Natural killer cell (primary cell): ENCODE results near the gene CERT1. TPM values are rescaled to one million over a fixed set of nuclear protein-coding genes. Genes with fewer than 3 reads are reported as not detected.

Source experiments
- ATAC-seq, 3 donors: fragments of 150-1000 bp in 2 of 3; fragments of 200-7000 bp in 1 of 3; cut with Tn5 transposase; 1 replicate in 1 of 3; 2 replicates in 2 of 3; pipeline ENCODE4 v1.10.0; 2021; ENCODE audit warnings: mild to moderate bottlenecking in 2 of 3, moderate library complexity in 2 of 3
- DNase-seq, 2 donors: peaks; one replicate each; pipeline versions ENCODE4 v3.0.0 to v3.0.0-alpha.2; 2013 to 2021; ENCODE audit warnings: mixed read lengths in 1 of 2
- H3K27ac ChIP-seq: one replicate; pipeline ENCODE4 v1.5.1; 2013; ENCODE audit warnings: mild to moderate bottlenecking, low read length
- H3K27me3 ChIP-seq: one replicate; pipeline ENCODE4 v1.6.1; 2013; ENCODE audit warnings: low read length; ENCODE audit not compliant: control insufficient read depth, insufficient read depth
- H3K36me3 ChIP-seq: one replicate; pipeline ENCODE4 v1.6.1; 2013; ENCODE audit warnings: low read length; ENCODE audit not compliant: control insufficient read depth, insufficient read depth
- H3K4me1 ChIP-seq: one replicate; pipeline ENCODE4 v1.6.1; 2013; ENCODE audit warnings: low read length; ENCODE audit not compliant: control insufficient read depth, insufficient read depth
- H3K4me3 ChIP-seq: one replicate; pipeline ENCODE4 v1.5.1; 2013; ENCODE audit warnings: low read length
- H3K9me3 ChIP-seq: one replicate; pipeline ENCODE4 v1.6.1; 2013; ENCODE audit warnings: low read length; ENCODE audit not compliant: control insufficient read depth, insufficient read depth
- H3K27ac Mint-ChIP-seq, 2 donors: one replicate each; pipeline ENCODE4 v1.8.0; 2022; ENCODE audit warnings: mild to moderate bottlenecking in 2 of 2, mixed read lengths in 2 of 2, moderate library complexity in 1 of 2
- H3K27me3 Mint-ChIP-seq, 2 donors: one replicate each; pipeline ENCODE4 v1.8.0; 2022; ENCODE audit warnings: low read depth in 2 of 2, mixed read lengths in 2 of 2
- H3K36me3 Mint-ChIP-seq: one replicate; pipeline ENCODE4 v1.8.0; 2022; ENCODE audit warnings: mixed read lengths
- H3K4me1 Mint-ChIP-seq, 2 donors: one replicate each; pipeline ENCODE4 v1.8.0; 2022; ENCODE audit warnings: mixed read lengths in 2 of 2
- H3K4me3 Mint-ChIP-seq: one replicate; pipeline ENCODE4 v1.8.0; 2022; ENCODE audit warnings: mild to moderate bottlenecking, moderate library complexity, mixed read lengths
- H3K9me3 Mint-ChIP-seq, 2 donors: one replicate each; pipeline ENCODE4 v1.8.0; 2022; ENCODE audit warnings: mixed read lengths in 2 of 2
- WGBS: methylation state at CpG from one replicate; pipeline ENCODE4 v1.1.7; 2013; ENCODE audit warnings: missing lambda C conversion rate; ENCODE audit not compliant: insufficient coverage; 5-methylcytosine and 5-hydroxymethylcytosine counted together
- intact Hi-C: fragments of 100-400 bp; cut with micrococcal nuclease; formaldehyde crosslinking; loops from one replicate; pipeline ENCODE4 v1.14.2; 2022
- total RNA-seq, 4 donors: library from RNA; stranded (reverse); fragments of 120-200 nt in 1 of 4; gene quantifications; one replicate each; pipeline versions ENCODE4 v1.2.3 to v1.2.4, GENCODE V29; 2013 to 2022
- TF ChIP-seq, protein P1 (sequence below): fragments of 200-600 bp; IDR thresholded peaks from one replicate; pipeline ENCODE4 v1.8.0; 2022; ENCODE audit warnings: antibody characterized with exemption

The CERT1 gene
- total RNA-seq, 3 donors from 2014 or later (not counting 1 experiment from before 2014, with no cell fraction given), result 50.1 to 51.4 (median 50.2) TPM

DNA sequence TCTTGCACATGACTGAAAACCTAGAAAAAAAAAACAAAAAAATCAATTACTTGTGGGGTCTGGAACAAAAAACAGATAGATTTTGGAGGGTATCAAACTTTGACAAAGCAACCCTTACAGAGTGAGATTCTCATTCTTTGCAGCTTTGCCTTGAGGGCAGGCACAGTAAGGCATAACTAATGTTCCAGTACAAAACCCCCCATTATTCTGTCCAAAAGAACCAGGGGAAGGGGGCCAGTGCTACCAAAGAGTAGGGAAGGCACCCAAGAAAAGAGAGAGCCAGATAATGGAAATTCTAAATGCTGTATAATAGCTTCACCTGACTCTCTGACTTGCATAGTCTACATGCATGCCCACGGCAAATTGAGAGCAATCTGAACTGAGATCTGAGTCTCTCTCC is 13.2 kb upstream of the CERT1 start:
- H3K36me3 Mint-ChIP-seq, result peaks cover 14% of the 10 kb centered on the region
- peaks cover 0 to 6% of the 10 kb centered on the region in 2 donors for H3K9me3 Mint-ChIP-seq
- no peak overlapping the region for H3K4me3 Mint-ChIP-seq
- TF ChIP-seq, protein P1, sequence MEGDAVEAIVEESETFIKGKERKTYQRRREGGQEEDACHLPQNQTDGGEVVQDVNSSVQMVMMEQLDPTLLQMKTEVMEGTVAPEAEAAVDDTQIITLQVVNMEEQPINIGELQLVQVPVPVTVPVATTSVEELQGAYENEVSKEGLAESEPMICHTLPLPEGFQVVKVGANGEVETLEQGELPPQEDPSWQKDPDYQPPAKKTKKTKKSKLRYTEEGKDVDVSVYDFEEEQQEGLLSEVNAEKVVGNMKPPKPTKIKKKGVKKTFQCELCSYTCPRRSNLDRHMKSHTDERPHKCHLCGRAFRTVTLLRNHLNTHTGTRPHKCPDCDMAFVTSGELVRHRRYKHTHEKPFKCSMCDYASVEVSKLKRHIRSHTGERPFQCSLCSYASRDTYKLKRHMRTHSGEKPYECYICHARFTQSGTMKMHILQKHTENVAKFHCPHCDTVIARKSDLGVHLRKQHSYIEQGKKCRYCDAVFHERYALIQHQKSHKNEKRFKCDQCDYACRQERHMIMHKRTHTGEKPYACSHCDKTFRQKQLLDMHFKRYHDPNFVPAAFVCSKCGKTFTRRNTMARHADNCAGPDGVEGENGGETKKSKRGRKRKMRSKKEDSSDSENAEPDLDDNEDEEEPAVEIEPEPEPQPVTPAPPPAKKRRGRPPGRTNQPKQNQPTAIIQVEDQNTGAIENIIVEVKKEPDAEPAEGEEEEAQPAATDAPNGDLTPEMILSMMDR, result no peak
- peaks cover 2% of the 10 kb centered on the region for H3K4me1 ChIP-seq
- no peak for DNase-seq
- WGBS, result 100% methylated on average over 1 of the region's 1 CpG
- no peak overlapping the region for H3K27ac Mint-ChIP-seq
- no peaks in the 10 kb centered on the region for H3K27me3 ChIP-seq
- peaks cover 13 to 22% of the 10 kb centered on the region in 2 donors for H3K4me1 Mint-ChIP-seq
- no peaks in the 10 kb centered on the region for H3K27me3 Mint-ChIP-seq
- H3K9me3 ChIP-seq, result peaks cover 9% of the 10 kb centered on the region
- no peak for ATAC-seq
- no peak overlapping the region for H3K4me3 ChIP-seq
- no peaks in the 10 kb centered on the region for H3K36me3 ChIP-seq
- H3K27ac ChIP-seq, result no peak overlapping the region
- intact Hi-C loops, result no loop called here

DNA sequence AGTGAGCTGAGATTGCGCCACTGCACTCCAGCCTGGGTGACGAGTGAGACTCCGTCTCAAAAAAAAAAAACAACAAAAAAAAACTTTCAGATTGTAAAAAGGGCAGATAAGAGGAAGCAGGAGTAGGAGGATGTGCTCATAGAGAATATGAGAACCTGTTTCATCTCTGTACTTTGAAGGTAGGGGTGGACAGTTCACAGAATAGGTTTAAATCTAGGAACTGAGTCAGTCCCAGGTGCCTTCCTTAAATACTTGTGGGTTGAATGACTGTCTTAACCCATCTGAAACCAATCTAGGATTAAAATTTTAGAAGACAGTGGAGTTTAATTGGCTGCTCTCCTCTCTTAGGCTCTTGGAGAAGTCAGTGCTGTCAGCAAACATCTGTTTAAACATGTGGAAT is 12.6 kb upstream of the CERT1 start:
- ATAC-seq (no peak), DNase-seq (no peak)
- Mint-ChIP-seq H3K36me3 (peaks cover 14% of the 10 kb centered on the region), H3K9me3 (peaks cover 0 to 6% of the 10 kb centered on the region in 2 donors), H3K27ac (no peak overlapping the region), H3K4me1 (peaks cover 16 to 25% of the 10 kb centered on the region in 2 donors), H3K4me3 (no peak overlapping the region), H3K27me3 (no peaks in the 10 kb centered on the region)
- H3K36me3 ChIP-seq, result no peaks in the 10 kb centered on the region
- H3K27ac ChIP-seq, result no peak overlapping the region
- peaks cover 2% of the 10 kb centered on the region for H3K4me1 ChIP-seq
- TF ChIP-seq, protein P1, result no peak
- H3K27me3 ChIP-seq, result no peaks in the 10 kb centered on the region
- no peak overlapping the region for H3K4me3 ChIP-seq
- intact Hi-C loops, result no loop called here
- peaks cover 9% of the 10 kb centered on the region for H3K9me3 ChIP-seq
- WGBS, result 80% methylated on average over 1 of the region's 3 CpGs

DNA sequence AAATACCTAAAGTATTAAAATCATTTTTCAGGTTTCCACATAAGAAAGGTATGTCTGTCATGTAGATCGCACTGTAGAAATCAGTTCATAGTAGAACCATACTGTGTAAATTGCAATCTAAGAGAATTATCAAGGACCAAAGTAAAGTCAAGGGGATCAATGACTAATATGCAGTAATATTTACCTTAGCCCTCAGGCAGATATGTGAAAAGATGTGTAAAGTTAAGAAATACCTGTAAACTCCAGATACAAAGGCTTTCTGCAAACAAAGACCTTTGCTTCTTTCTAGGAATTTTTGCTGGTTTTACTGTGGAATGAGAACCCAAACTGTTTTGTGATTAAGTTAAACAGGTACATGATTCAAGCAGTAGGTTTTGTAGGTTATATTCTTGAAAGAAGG is 11.8 kb upstream of the CERT1 start:
- Mint-ChIP-seq H3K36me3 (peaks cover 14% of the 10 kb centered on the region), H3K4me3 (no peak overlapping the region), H3K27ac (no peak overlapping the region), H3K9me3 (peaks cover 0 to 6% of the 10 kb centered on the region in 2 donors), H3K4me1 (peaks cover 14 to 23% of the 10 kb centered on the region in 2 donors), H3K27me3 (no peaks in the 10 kb centered on the region)
- no peak for DNase-seq
- Histone ChIP-seq H3K36me3 (no peaks in the 10 kb centered on the region), H3K9me3 (peaks cover 9% of the 10 kb centered on the region), H3K27me3 (no peaks in the 10 kb centered on the region), H3K4me3 (no peak overlapping the region), H3K27ac (no peak overlapping the region), H3K4me1 (peaks cover 2% of the 10 kb centered on the region)
- intact Hi-C loops, result no loop called here
- no peak for ATAC-seq
- TF ChIP-seq, protein P1, result no peak
- 100% methylated on average over 1 of the region's 1 CpG for WGBS

DNA sequence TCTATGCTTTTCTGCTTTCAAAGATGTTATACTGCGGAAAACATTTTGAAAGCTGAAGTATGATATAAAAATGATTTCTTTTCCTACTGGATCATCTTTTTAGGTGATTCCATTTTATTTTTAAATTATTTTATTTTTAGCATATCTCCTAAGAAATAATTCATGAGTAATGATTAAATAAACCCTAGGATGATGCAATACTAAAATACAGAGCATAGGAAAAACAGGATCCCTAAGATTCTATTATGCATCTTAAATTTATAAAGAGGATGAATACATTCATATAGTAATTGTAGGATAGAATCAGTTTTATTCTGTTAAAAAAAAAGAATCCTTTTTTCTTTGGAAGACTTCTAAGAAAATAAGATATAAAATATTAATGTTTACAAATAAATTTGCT is 11.1 kb upstream of the CERT1 start:
- peaks cover 14% of the 10 kb centered on the region for H3K36me3 Mint-ChIP-seq
- intact Hi-C loops, result no loop called here
- peaks cover 21 to 30% of the 10 kb centered on the region in 2 donors for H3K4me1 Mint-ChIP-seq
- no peak overlapping the region for H3K27ac Mint-ChIP-seq
- TF ChIP-seq, protein P1, result no peak
- peaks cover 0 to 6% of the 10 kb centered on the region in 2 donors for H3K9me3 Mint-ChIP-seq
- WGBS, result 100% methylated on average over 1 of the region's 1 CpG
- peaks cover 2% of the 10 kb centered on the region for H3K4me1 ChIP-seq
- peaks cover 9% of the 10 kb centered on the region for H3K9me3 ChIP-seq
- ATAC-seq (no peak), DNase-seq (no peak)
- no peaks in the 10 kb centered on the region for H3K36me3 ChIP-seq
- no peak overlapping the region for H3K4me3 ChIP-seq
- no peak overlapping the region for H3K4me3 Mint-ChIP-seq
- no peak overlapping the region for H3K27ac ChIP-seq
- no peaks in the 10 kb centered on the region for H3K27me3 ChIP-seq
- no peaks in the 10 kb centered on the region for H3K27me3 Mint-ChIP-seq
